ENCODE results near the gene SRCAP. TPM values are rescaled to one million over a fixed set of nuclear protein-coding genes. Genes with fewer than 3 reads are reported as not detected.

SRCAP gene
- total RNA-seq, 4 donors from 2014 or later, result 43.8 to 135 (median 71.3) TPM

DNA sequence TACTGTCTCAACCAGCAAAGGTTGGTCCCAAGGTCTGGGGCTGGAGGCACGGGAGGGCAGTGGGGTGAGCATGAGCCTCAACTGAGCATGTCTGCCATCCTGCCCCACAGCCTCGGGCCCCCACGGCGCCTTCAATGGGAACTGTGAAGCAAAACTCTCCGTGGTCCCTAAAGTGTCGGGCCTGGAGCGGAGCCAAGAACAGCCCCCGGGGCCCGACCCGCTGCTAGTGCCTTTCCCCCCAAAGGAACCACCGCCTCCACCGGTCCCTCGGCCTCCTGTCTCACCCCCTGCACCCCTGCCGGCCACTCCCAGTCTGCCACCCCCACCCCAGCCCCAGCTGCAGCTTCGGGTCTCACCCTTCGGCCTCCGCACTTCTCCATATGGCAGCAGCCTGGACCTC, 36.5 kb upstream of the SRCAP start:
- no peak overlapping the region for H3K4me3 ChIP-seq
- intact Hi-C loops (cut with DNase I; ENCODE audit: low total_unique reads), result no loop called here
- 88 to 100% methylated on average over 1 to 14 of the region's 17 CpGs for WGBS, 2 donors (ENCODE audit: low coverage in 1 of 2)
- H3K27me3 ChIP-seq, result no peaks in the 10 kb centered on the region
- DNase-seq, result no peak
- H3K4me1 ChIP-seq, result peaks cover 20 to 44% (median 40%) of the 10 kb centered on the region in 4 donors
- in situ Hi-C loops (cut with MboI; ENCODE audit: low pct_ligation_motif_present in 1 of 4, low pct_unique_long_range_greater_than_20kb in 1 of 4, low sequenced_read_pairs in 3 of 4), result no loop called here
- TF ChIP-seq EP300 (IDR thresholded peaks at IDR 0.05; ENCODE audit: low read depth) (no peak), POLR2A (IDR thresholded peaks at IDR 0.05) (no peak), POLR2AphosphoS5 (IDR thresholded peaks at IDR 0.05) (no peak)
- TF ChIP-seq, protein P1, sequence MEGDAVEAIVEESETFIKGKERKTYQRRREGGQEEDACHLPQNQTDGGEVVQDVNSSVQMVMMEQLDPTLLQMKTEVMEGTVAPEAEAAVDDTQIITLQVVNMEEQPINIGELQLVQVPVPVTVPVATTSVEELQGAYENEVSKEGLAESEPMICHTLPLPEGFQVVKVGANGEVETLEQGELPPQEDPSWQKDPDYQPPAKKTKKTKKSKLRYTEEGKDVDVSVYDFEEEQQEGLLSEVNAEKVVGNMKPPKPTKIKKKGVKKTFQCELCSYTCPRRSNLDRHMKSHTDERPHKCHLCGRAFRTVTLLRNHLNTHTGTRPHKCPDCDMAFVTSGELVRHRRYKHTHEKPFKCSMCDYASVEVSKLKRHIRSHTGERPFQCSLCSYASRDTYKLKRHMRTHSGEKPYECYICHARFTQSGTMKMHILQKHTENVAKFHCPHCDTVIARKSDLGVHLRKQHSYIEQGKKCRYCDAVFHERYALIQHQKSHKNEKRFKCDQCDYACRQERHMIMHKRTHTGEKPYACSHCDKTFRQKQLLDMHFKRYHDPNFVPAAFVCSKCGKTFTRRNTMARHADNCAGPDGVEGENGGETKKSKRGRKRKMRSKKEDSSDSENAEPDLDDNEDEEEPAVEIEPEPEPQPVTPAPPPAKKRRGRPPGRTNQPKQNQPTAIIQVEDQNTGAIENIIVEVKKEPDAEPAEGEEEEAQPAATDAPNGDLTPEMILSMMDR (IDR thresholded peaks at IDR 0.05), result no peak
- no peaks in the 10 kb centered on the region for H3K9me3 ChIP-seq
- peaks cover 0 to 48% (median 21%) of the 10 kb centered on the region in 4 donors for H3K36me3 ChIP-seq
- no peak overlapping the region for H3K27ac ChIP-seq

DNA sequence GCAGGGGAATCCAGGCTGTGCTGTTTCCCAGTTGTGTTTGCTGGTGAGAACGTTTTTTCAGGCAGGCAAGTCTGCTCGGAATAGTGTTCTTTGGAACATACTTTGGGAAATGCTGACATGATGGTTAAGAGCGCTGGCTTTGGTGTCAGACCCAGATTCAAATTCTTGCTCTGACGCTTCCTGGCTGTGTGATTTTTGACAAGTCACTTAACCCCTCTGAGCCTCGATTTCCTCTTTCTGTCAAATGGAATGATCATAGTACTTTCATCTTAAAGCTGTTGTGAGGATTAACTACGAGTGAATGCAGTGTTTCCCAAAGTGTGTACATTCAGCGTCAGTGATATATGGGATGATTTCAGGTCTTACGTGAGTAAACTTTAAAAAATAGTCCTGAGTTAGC, 35.9 kb upstream of the SRCAP start:
- TF ChIP-seq EP300 (IDR thresholded peaks at IDR 0.05; ENCODE audit: low read depth), result no peak
- TF ChIP-seq, protein P1 (IDR thresholded peaks at IDR 0.05), result no peak
- no peak for TF ChIP-seq POLR2AphosphoS5 (IDR thresholded peaks at IDR 0.05)
- no peak for TF ChIP-seq POLR2A (IDR thresholded peaks at IDR 0.05)
- 80% methylated on average over 3 to 8 of the region's 8 CpGs for WGBS, 2 donors (ENCODE audit: low coverage in 1 of 2)
- intact Hi-C loops (cut with DNase I; ENCODE audit: low total_unique reads), result no loop called here

DNA sequence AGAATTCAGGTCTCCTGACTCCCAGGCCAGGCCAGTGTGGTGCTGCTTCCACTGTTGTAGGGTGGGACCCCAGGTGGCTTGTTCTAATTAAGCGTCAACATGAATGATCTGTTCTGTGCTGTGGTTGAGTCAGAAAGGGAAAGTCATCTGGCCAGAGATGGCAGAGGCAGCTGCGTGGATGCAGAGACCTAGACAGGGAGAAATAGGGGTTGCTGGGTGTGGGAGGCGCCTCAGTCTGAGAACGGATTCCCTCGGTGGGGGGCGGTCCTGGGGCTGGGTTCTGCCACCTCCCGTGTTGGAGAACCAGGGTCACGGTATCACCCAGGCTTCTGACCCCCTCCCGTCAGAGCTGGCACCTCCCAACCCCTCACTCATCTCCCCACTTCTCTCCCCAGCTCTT, 35.2 kb upstream of the SRCAP start:
- Histone ChIP-seq H3K27me3 (no peaks in the 10 kb centered on the region), H3K4me3 (no peak overlapping the region), H3K4me1 (peaks cover 18 to 42% (median 38%) of the 10 kb centered on the region in 4 donors), H3K27ac (no peak overlapping the region), H3K36me3 (peaks cover 0 to 62% (median 27%) of the 10 kb centered on the region in 4 donors), H3K9me3 (no peaks in the 10 kb centered on the region)
- DNase-seq, result no peak
- WGBS, 2 donors (ENCODE audit: low coverage in 1 of 2), result 73 to 81% methylated on average over 4 to 9 of the region's 9 CpGs
- TF ChIP-seq POLR2AphosphoS5 (IDR thresholded peaks at IDR 0.05), result no peak
- in situ Hi-C loops (cut with MboI; ENCODE audit: low pct_ligation_motif_present in 1 of 4, low pct_unique_long_range_greater_than_20kb in 1 of 4, low sequenced_read_pairs in 3 of 4) (no loop called here), intact Hi-C loops (cut with DNase I; ENCODE audit: low total_unique reads) (no loop called here)

More for the DNA sequence above, 35.9 kb upstream of the SRCAP start:
- Histone ChIP-seq H3K27ac (no peak overlapping the region), H3K4me3 (no peak overlapping the region), H3K4me1 (peaks cover 18 to 42% (median 38%) of the 10 kb centered on the region in 4 donors), H3K9me3 (no peaks in the 10 kb centered on the region), H3K36me3 (peaks cover 0 to 54% (median 24%) of the 10 kb centered on the region in 4 donors), H3K27me3 (no peaks in the 10 kb centered on the region)
- no peak for DNase-seq
- in situ Hi-C loops (cut with MboI; ENCODE audit: low pct_ligation_motif_present in 1 of 4, low pct_unique_long_range_greater_than_20kb in 1 of 4, low sequenced_read_pairs in 3 of 4), result no loop called here

DNA sequence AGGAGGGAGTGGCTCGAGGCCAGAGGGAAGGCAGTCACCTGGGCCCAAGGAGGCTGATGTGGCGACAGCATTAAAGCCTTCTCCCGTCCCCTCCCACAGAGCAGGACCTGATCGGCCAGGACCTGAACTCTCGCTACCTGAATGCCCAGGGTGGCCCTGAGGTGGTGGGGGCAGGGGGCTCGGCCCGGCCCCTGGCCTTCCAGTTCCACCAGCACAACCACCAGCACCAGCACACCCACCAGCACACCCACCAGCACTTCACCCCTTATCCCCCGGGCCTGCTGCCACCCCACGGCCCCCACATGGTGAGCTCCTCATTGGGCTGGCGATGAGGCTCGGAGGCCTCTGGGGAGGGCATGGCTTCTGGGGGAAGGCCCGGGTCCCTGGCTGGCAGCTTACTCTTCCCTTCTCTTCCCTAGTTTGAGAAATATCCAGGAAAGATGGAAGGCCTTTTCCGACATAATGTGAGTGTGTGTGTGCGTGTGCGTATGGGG, 34.3 kb upstream of the SRCAP start:
- in situ Hi-C loops (cut with MboI; ENCODE audit: low pct_ligation_motif_present in 1 of 4, low pct_unique_long_range_greater_than_20kb in 1 of 4, low sequenced_read_pairs in 3 of 4), result no loop called here
- peaks cover 18 to 40% (median 38%) of the 10 kb centered on the region in 4 donors for H3K4me1 ChIP-seq
- no peaks in the 10 kb centered on the region for H3K9me3 ChIP-seq
- H3K27me3 ChIP-seq, result no peaks in the 10 kb centered on the region
- no peak for TF ChIP-seq POLR2A (IDR thresholded peaks at IDR 0.05)
- no peak for TF ChIP-seq EP300 (IDR thresholded peaks at IDR 0.05; ENCODE audit: low read depth)
- TF ChIP-seq, protein P1 (IDR thresholded peaks at IDR 0.05), result no peak
- no peak for TF ChIP-seq POLR2AphosphoS5 (IDR thresholded peaks at IDR 0.05)
- DNase-seq, result no peak
- peaks cover 0 to 70% (median 34%) of the 10 kb centered on the region in 4 donors for H3K36me3 ChIP-seq
- intact Hi-C loops (cut with DNase I; ENCODE audit: low total_unique reads), result no loop called here
- 95% methylated on average over 9 of the region's 15 CpGs; no CpG with 5 or more reads in 1 of the 2 donors for WGBS, 2 donors (ENCODE audit: low coverage in 1 of 2)
- no peak overlapping the region for H3K27ac ChIP-seq
- H3K4me3 ChIP-seq, result no peak overlapping the region

Measured in transverse colon (tissue), 4 donors.